OCI-LY1 (cell line): Measurements from ENCODE around the gene BRINP1.

Experiments
- H2AFZ ChIP-seq: fragments of 200-600 bp; sonication (generic), shearing (Covaris generic); 2 replicates; pipeline ENCODE4 v1.6.0; 2014; ENCODE audit warnings: antibody characterized with exemption, mild to moderate bottlenecking, low read length
- H3F3A ChIP-seq: fragments of 200-600 bp; sonication (generic), shearing (Covaris generic); 2 replicates; pipeline ENCODE4 v1.6.0; 2014; ENCODE audit warnings: mild to moderate bottlenecking, antibody characterized with exemption, low read length, moderate library complexity; ENCODE audit not compliant: insufficient read depth
- H3K27ac ChIP-seq: fragments of 200-600 bp; sonication (generic); 2 replicates; pipeline ENCODE4 v1.5.1; 2014; ENCODE audit warnings: low read length, mixed run types, mild to moderate bottlenecking, low read depth; ENCODE audit not compliant: poor library complexity, severe bottlenecking
- H3K27me3 ChIP-seq: fragments of 200-600 bp; sonication (generic); 2 replicates; pipeline ENCODE4 v1.6.0; 2014; ENCODE audit warnings: antibody characterized with exemption, mild to moderate bottlenecking, low read length, moderate library complexity; ENCODE audit not compliant: insufficient read depth
- H3K36me3 ChIP-seq: fragments of 200-600 bp; sonication (generic); 2 replicates; pipeline ENCODE4 v1.6.1; 2014; ENCODE audit warnings: mild to moderate bottlenecking, antibody characterized with exemption, low read length, moderate library complexity, mixed read lengths; ENCODE audit not compliant: insufficient read depth
- H3K4me1 ChIP-seq: fragments of 200-600 bp; sonication (generic); 2 replicates; pipeline ENCODE4 v1.5.1; 2014; ENCODE audit warnings: mild to moderate bottlenecking, low read length, moderate library complexity; ENCODE audit not compliant: insufficient read depth, severe bottlenecking
- H3K4me2 ChIP-seq: fragments of 200-600 bp; sonication (generic), shearing (Covaris generic); 2 replicates; pipeline ENCODE4 v1.6.1; 2014; ENCODE audit warnings: low read length
- H3K4me3 ChIP-seq: fragments of 200-600 bp; sonication (generic); 2 replicates; pipeline ENCODE4 v1.5.1; 2014; ENCODE audit warnings: low read length, low read depth, mild to moderate bottlenecking, mixed read lengths; ENCODE audit not compliant: poor library complexity, severe bottlenecking
- H3K79me2 ChIP-seq: fragments of 200-600 bp; shearing (Covaris generic); 2 replicates; pipeline ENCODE4 v1.6.1; 2016; ENCODE audit warnings: mixed run types, low read length, mixed read lengths; ENCODE audit not compliant: insufficient read depth
- H3K9ac ChIP-seq: fragments of 200-600 bp; sonication (generic), shearing (Covaris generic); 2 replicates; pipeline ENCODE4 v1.6.1; 2014; ENCODE audit warnings: mild to moderate bottlenecking, low read length, mixed read lengths
- H3K9me2 ChIP-seq: fragments of 200-600 bp; sonication (generic), shearing (Covaris generic); 2 replicates; pipeline ENCODE4 v1.6.1; 2014; ENCODE audit warnings: low read depth, mild to moderate bottlenecking, low read length, mixed read lengths
- H3K9me3 ChIP-seq: fragments of 200-600 bp; shearing (Covaris generic); 2 replicates; pipeline ENCODE4 v1.6.1; 2014; ENCODE audit warnings: low read length, mixed read lengths
- H4K20me1 ChIP-seq: fragments of 200-600 bp; sonication (generic), shearing (Covaris generic); 2 replicates; pipeline ENCODE4 v1.6.0; 2016; ENCODE audit warnings: mild to moderate bottlenecking, low read length; ENCODE audit not compliant: insufficient read depth
- CTCF ChIP-seq: fragments of 200-600 bp; sonication (generic), shearing (Covaris generic); IDR thresholded peaks from 2 replicates; pipeline ENCODE4 v1.5.1; 2017; ENCODE audit warnings: mild to moderate bottlenecking, antibody characterized with exemption, low read length, moderate library complexity, mixed read lengths
- EZH2 ChIP-seq: fragments of 200-600 bp; sonication (generic), shearing (Covaris generic); IDR thresholded peaks from 2 replicates; pipeline ENCODE4 v1.8.0; 2017; ENCODE audit warnings: borderline replicate concordance, mixed run types, mild to moderate bottlenecking, antibody characterized with exemption, low read length, moderate library complexity, mixed read lengths

The BRINP1 gene

GRCh38 chr9:119221276-119221675, 148.0 kb downstream of the BRINP1 start:
- Histone ChIP-seq H3K4me2 (no peak overlapping the region), H3K4me1 (no peaks in the 10 kb centered on the region), H3K4me3 (no peak overlapping the region), H3K27me3 (no peaks in the 10 kb centered on the region), H3F3A (no peaks in the 10 kb centered on the region), H3K9me2 (no peaks in the 10 kb centered on the region), H3K9me3 (no peaks in the 10 kb centered on the region), H3K9ac (no peak overlapping the region), H3K36me3 (no peaks in the 10 kb centered on the region), H3K27ac (no peak overlapping the region), H2AFZ (no peak overlapping the region), H4K20me1 (no peaks in the 10 kb centered on the region), H3K79me2 (no peaks in the 10 kb centered on the region)
- TF ChIP-seq CTCF (no peak), EZH2 (no peak)

GRCh38 chr9:119218293-119218692, 150.9 kb downstream of the BRINP1 start:
- H2AFZ ChIP-seq: no peak overlapping the region

GRCh38 chr9:119216651-119217331, 152.4 kb downstream of the BRINP1 start:
- H4K20me1 ChIP-seq: no peaks in the 10 kb centered on the region
- H3K4me2 ChIP-seq: no peak overlapping the region
- no peaks in the 10 kb centered on the region for H3K4me1 ChIP-seq
- H2AFZ ChIP-seq: no peak overlapping the region
- no peaks in the 10 kb centered on the region for H3K9me3 ChIP-seq
- TF ChIP-seq CTCF: no peak
- TF ChIP-seq EZH2: no peak
- H3K36me3 ChIP-seq: no peaks in the 10 kb centered on the region
- H3K9me2 ChIP-seq: no peaks in the 10 kb centered on the region
- H3K9ac ChIP-seq: no peak overlapping the region
- no peaks in the 10 kb centered on the region for H3K27me3 ChIP-seq
- H3K27ac ChIP-seq: no peak overlapping the region
- no peak overlapping the region for H3K4me3 ChIP-seq
- no peaks in the 10 kb centered on the region for H3F3A ChIP-seq
- H3K79me2 ChIP-seq: no peaks in the 10 kb centered on the region

More at GRCh38 chr9:119218293-119218692, 150.9 kb downstream of the BRINP1 start:
- Histone ChIP-seq H3K4me2 (no peak overlapping the region), H3K4me3 (no peak overlapping the region), H3K9me3 (no peaks in the 10 kb centered on the region), H3K4me1 (no peaks in the 10 kb centered on the region), H4K20me1 (no peaks in the 10 kb centered on the region), H3K9ac (no peak overlapping the region), H3K9me2 (no peaks in the 10 kb centered on the region), H3K36me3 (no peaks in the 10 kb centered on the region), H3F3A (no peaks in the 10 kb centered on the region), H3K27me3 (no peaks in the 10 kb centered on the region), H3K79me2 (no peaks in the 10 kb centered on the region), H3K27ac (no peak overlapping the region)
- TF ChIP-seq EZH2 (no peak), CTCF (no peak)
